Esophagus squamous epithelium (tissue), 5 donors: Measurements from ENCODE around the gene CBFA2T3. TPM values are rescaled to one million over a fixed set of nuclear protein-coding genes. Genes with fewer than 3 reads are reported as not detected.

Experiments
- DNase-seq: peaks from one replicate; lab custom pipeline; 2025; lab: John Stamatoyannopoulos, UW
- H3K27ac ChIP-seq, 4 donors: fragments of 200-600 bp; sonication (generic); one replicate each; pipeline ENCODE4 v1.5.1; 2016 to 2019; ENCODE audit warnings: mild to moderate bottlenecking in 1 of 4
- H3K27me3 ChIP-seq, 4 donors: fragments of 200-600 bp; sonication (generic); 1 replicate in 3 of 4; 2 replicates in 1 of 4; pipeline versions ENCODE4 v1.5.1 to v1.6.0; 2017 to 2021; ENCODE audit warnings: antibody characterized with exemption in 1 of 4
- H3K36me3 ChIP-seq, 3 donors: fragments of 200-600 bp; sonication (generic); one replicate each; pipeline ENCODE4 v1.5.1; 2016 to 2019
- H3K4me1 ChIP-seq, 3 donors: fragments of 200-600 bp; sonication (generic); one replicate each; pipeline ENCODE4 v1.5.1; 2017 to 2019
- H3K4me3 ChIP-seq, 4 donors: fragments of 200-600 bp; sonication (generic); 1 replicate in 3 of 4; 2 replicates in 1 of 4; pipeline ENCODE4 v1.5.1; 2016 to 2019; ENCODE audit warnings: mild to moderate bottlenecking in 2 of 4, moderate library complexity in 1 of 4
- H3K9me3 ChIP-seq, 3 donors: fragments of 200-600 bp; sonication (generic); one replicate each; pipeline ENCODE4 v1.5.1; 2016 to 2019
- POLR2A ChIP-seq, 4 donors: fragments of 450-650 bp; IDR thresholded peaks; one replicate each; pipeline ENCODE4 v1.6.1; 2017; ENCODE audit warnings: antibody characterized with exemption in 4 of 4, mild to moderate bottlenecking in 4 of 4, moderate library complexity in 3 of 4
- WGBS, 2 donors: methylation state at CpG; one replicate each; pipeline ENCODE4 v1.1.5; 2018; 5-methylcytosine and 5-hydroxymethylcytosine counted together
- intact Hi-C: fragments of 100-400 bp; cut with DNase I; formaldehyde crosslinking; loops from one replicate; pipeline ENCODE4 v1.15.0; 2022
- total RNA-seq, 4 donors: library from RNA; depleted of rRNA; stranded (reverse); fragments of >200 nt; gene quantifications; one replicate each; pipeline ENCODE4 v1.1.0, GENCODE V29; 2016
- TF ChIP-seq, protein P1 (sequence below), 6 experiments: fragments of 450-650 bp in 4 of 6; fragments of 200-600 bp in 2 of 6; sonication (generic) in 2 of 6; IDR thresholded peaks; one replicate each; pipeline ENCODE4 v1.5.1; 2016 to 2019; ENCODE audit warnings: antibody characterized with exemption in 6 of 6, mild to moderate bottlenecking in 4 of 6, moderate library complexity in 4 of 6
- donor health status: DM: yes; HTN: yes; CAD: no.

CBFA2T3 gene
- total RNA-seq, 4 donors from 2014 or later = 0.18 to 2.7 (median 1.4) TPM

DNA sequence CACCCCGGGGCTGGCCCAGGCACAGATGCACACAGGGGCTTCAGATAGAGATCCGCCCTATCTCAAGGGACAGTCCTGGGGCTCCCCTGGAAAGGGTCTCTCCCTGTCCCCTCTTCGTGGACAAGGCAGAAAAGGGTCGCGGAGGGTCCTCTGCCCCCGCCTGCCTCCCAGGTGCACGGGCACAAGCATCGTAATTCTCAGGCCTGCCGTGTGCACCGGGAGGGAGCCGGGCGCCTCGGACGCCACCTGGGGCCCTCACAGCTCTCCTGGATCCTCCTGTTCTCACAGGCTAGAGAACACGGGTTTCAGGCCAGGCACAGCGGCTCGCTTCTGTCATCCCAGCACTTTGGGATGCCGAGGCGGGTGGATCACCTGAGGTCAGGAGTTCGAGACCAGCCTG, 98.7 kb downstream of the CBFA2T3 start:
- no peak for DNase-seq
- H3K36me3 ChIP-seq = peaks cover 0 to 47% (median 5%) of the 10 kb centered on the region in 3 donors
- TF ChIP-seq POLR2A (IDR thresholded peaks at IDR 0.05) = no peak
- TF ChIP-seq, protein P1, sequence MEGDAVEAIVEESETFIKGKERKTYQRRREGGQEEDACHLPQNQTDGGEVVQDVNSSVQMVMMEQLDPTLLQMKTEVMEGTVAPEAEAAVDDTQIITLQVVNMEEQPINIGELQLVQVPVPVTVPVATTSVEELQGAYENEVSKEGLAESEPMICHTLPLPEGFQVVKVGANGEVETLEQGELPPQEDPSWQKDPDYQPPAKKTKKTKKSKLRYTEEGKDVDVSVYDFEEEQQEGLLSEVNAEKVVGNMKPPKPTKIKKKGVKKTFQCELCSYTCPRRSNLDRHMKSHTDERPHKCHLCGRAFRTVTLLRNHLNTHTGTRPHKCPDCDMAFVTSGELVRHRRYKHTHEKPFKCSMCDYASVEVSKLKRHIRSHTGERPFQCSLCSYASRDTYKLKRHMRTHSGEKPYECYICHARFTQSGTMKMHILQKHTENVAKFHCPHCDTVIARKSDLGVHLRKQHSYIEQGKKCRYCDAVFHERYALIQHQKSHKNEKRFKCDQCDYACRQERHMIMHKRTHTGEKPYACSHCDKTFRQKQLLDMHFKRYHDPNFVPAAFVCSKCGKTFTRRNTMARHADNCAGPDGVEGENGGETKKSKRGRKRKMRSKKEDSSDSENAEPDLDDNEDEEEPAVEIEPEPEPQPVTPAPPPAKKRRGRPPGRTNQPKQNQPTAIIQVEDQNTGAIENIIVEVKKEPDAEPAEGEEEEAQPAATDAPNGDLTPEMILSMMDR (IDR thresholded peaks at IDR 0.05) = no peak
- WGBS, 2 donors = 100% methylated on average over 5 of the region's 20 CpGs; no CpG with 5 or more reads in 1 of the 2 donors
- no peaks in the 10 kb centered on the region for H3K9me3 ChIP-seq
- H3K27ac ChIP-seq = no peak overlapping the region
- H3K4me1 ChIP-seq = peaks cover 17 to 43% (median 17%) of the 10 kb centered on the region in 3 donors
- no peak overlapping the region for H3K4me3 ChIP-seq
- intact Hi-C loops = no loop called here
- peaks cover 0 to 33% (median 0%) of the 10 kb centered on the region in 4 donors for H3K27me3 ChIP-seq

DNA sequence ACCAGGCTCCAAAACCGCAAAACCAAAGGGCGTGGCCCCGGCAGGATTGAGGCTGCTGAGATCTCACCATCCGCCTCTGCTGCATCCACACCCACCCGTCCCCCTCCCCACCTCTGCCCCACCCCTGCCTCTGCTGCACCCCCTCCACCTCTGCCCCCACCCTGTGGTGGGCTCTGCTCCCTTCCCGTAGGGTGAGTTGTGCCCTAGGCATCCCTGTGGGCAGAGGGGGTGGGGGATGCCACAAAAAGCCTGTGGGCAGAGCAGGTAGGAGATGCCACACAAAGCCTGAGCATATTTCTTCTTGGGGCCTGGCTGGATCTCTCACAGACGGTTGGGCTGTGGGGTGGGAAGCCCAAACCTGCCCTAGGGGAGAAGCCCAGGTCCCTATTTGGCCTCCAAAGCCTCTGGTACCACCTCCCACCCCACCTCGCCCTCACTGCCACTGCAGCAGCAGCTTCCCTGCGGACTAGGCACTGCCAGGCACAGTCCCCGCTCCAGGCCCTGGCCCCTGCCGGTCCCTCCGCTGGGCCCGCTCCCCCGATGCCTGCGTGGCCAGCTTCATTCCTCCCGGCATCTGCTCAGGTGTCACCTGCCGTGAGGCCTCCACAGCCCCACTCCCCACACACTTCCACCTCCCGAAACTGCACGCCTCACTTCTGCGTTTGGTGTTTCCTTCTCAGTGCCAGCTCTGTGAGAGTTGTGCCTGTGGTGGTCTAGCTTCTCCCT, 99.3 kb downstream of the CBFA2T3 start:
- Histone ChIP-seq H3K4me1 (peaks cover 17 to 41% (median 17%) of the 10 kb centered on the region in 3 donors), H3K4me3 (no peak overlapping the region), H3K27me3 (peaks cover 0 to 39% (median 0%) of the 10 kb centered on the region in 4 donors), H3K9me3 (no peaks in the 10 kb centered on the region), H3K36me3 (peaks cover 0 to 41% (median 5%) of the 10 kb centered on the region in 3 donors), H3K27ac (no peak overlapping the region)
- intact Hi-C loops = no loop called here
- TF ChIP-seq POLR2A (IDR thresholded peaks at IDR 0.05) = no peak
- TF ChIP-seq, protein P1 (IDR thresholded peaks at IDR 0.05) = no peak
- 89 to 94% methylated on average over 12 to 14 of the region's 20 CpGs for WGBS, 2 donors
- DNase-seq = no peak

DNA sequence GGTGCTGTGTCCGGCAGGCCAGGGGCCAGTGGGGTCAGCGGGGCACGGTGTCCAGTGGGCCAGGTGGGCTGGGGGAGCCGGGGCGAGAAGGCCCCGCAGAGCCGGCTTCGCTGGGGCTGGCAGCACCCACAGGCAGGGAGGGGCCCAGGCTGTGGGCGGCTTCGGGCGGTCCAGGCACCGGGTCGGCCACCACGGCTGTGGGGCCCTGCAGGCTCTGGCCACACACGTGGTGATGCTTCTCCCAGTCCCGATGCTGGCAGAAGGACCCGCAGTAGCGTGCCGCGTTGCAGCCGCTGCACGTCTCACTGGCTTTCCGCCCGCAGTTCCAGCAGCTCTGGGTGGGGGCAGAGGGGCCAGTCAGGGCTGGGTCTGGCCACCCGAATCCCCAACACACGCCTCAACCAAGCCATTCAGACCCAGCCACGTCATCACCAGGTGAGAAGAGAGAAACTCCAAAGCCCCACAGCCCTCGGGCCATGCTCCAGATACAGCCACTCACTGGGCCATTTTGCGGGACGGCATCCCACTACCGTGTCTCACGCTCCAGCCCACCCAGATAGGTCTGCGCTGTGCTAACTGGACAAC, 100.0 kb downstream of the CBFA2T3 start:
- no peak overlapping the region for H3K27ac ChIP-seq
- intact Hi-C loops = no loop called here
- TF ChIP-seq, protein P1 (IDR thresholded peaks at IDR 0.05) = no peak
- no peak for TF ChIP-seq POLR2A (IDR thresholded peaks at IDR 0.05)
- 68 to 79% methylated on average over 13 to 23 of the region's 33 CpGs for WGBS, 2 donors
- peaks cover 0 to 37% (median 5%) of the 10 kb centered on the region in 3 donors for H3K36me3 ChIP-seq
- peaks cover 0 to 45% (median 0%) of the 10 kb centered on the region in 4 donors for H3K27me3 ChIP-seq
- no peak for DNase-seq
- H3K4me3 ChIP-seq = no peak overlapping the region
- H3K9me3 ChIP-seq = no peaks in the 10 kb centered on the region
- H3K4me1 ChIP-seq = peaks cover 16 to 34% (median 17%) of the 10 kb centered on the region in 3 donors

DNA sequence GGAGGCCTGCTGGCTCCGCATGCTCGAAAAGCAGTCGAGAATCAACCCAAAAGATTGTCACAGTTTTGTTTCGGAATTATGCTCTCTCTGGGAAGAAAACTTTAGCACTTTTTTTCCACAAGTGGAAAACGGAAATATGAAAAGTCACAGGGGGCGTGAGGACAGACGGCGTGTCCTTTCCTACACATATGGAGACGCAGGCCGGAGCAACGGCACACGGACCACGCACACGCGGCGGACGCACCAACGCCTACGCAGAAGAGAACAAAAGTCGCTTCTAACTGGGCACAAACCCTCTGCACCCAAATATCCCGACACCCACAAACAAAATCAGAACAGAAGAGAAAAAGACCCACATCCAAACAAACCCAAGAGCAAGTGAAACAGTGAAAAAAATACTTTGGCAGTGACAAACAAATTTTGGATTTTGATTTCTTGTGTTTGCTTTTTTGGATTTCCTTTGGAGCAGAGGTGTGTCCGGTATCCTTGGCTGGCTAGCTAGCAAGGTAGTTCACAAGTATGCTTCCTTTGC, 101.2 kb downstream of the CBFA2T3 start:
- no peak for DNase-seq
- intact Hi-C loops = no loop called here

More for the DNA sequence above, 101.2 kb downstream of the CBFA2T3 start:
- no peak for TF ChIP-seq POLR2A (IDR thresholded peaks at IDR 0.05)
- TF ChIP-seq, protein P1 (IDR thresholded peaks at IDR 0.05) = no peak
- peaks cover 0 to 45% (median 0%) of the 10 kb centered on the region in 4 donors for H3K27me3 ChIP-seq
- H3K4me1 ChIP-seq = peaks cover 5 to 29% (median 8%) of the 10 kb centered on the region in 3 donors
- no peaks in the 10 kb centered on the region for H3K9me3 ChIP-seq
- H3K4me3 ChIP-seq = no peak overlapping the region
- WGBS, 2 donors = 92% methylated on average over 22 of the region's 22 CpGs
- H3K36me3 ChIP-seq = peaks cover 0 to 32% (median 5%) of the 10 kb centered on the region in 3 donors
- no peak overlapping the region for H3K27ac ChIP-seq
